HCT116 (cell line): ENCODE measurements around the gene METTL2B.
"Not testable (repeated sequence)": the region's sequence is repeated elsewhere in the genome, so short reads cannot be mapped to it uniquely, and the experiment has no call there.

Experiments used
- JUND ChIP-seq: IDR thresholded peaks from 2 replicates; pipeline ENCODE4 v1.6.1; 2012
- POLR2A ChIP-seq: IDR thresholded peaks from 2 replicates; pipeline ENCODE4 v1.7.0; 2011; ENCODE audit warnings: borderline replicate concordance; ENCODE audit not compliant: insufficient read depth, insufficient read length; ENCODE audit errors: extremely low read depth
- POLR2AphosphoS5 ChIP-seq: IDR thresholded peaks from 2 replicates; pipeline ENCODE4 v1.6.1; 2011; ENCODE audit warnings: mild to moderate bottlenecking, low read depth, low read length, moderate library complexity
- ZNF274 ChIP-seq: fragments of 200-500 bp; sonication (Bioruptor generic); IDR thresholded peaks from 2 replicates; pipeline ENCODE4 v1.6.1; 2014; ENCODE audit warnings: mild to moderate bottlenecking, low read depth, low read length, inconsistent platforms
- TF ChIP-seq, protein P1 (sequence below), 3 experiments: fragments of 200-600 bp in 1 of 3; sonication (generic) in 1 of 3; IDR thresholded peaks in 2 of 3; conservative IDR thresholded peaks in 1 of 3; 2 replicates each; pipeline ENCODE4 v1.5.1; 2012 to 2017; ENCODE audit warnings: low read depth in 2 of 3, low read length in 2 of 3, antibody characterized with exemption in 1 of 3, borderline replicate concordance in 1 of 3, control low read depth in 1 of 3, mild to moderate bottlenecking in 1 of 3, mixed read lengths in 1 of 3, mixed run types in 1 of 3, moderate library complexity in 1 of 3; ENCODE audit not compliant: insufficient read depth in 1 of 3
- TF ChIP-seq, protein P2 (sequence below): IDR thresholded peaks from 2 replicates; pipeline ENCODE4 v1.6.1; 2012

DNA sequence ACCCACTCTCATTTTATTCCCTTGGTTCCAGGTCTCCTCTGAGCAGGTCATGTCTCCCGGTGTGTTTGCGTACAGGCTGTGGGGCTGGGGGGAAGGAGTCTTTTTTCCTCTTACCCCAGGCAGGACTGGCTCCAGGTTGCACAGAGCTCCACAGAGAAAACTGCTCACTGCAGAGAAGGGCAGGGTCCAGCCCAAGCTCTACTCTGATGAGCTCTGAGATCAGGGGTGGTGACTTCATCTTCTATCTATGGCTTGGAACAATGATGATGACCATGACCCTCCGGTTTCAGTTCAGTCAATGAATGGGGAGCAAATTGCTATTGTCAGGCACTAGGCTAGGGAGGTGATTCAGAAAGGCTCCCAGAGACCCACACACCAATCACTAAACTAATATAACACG lies 49.0 kb downstream of the METTL2B start:
- not testable (repeated sequence) for TF ChIP-seq JUND, POLR2A, ZNF274, POLR2AphosphoS5
- TF ChIP-seq, protein P1, sequence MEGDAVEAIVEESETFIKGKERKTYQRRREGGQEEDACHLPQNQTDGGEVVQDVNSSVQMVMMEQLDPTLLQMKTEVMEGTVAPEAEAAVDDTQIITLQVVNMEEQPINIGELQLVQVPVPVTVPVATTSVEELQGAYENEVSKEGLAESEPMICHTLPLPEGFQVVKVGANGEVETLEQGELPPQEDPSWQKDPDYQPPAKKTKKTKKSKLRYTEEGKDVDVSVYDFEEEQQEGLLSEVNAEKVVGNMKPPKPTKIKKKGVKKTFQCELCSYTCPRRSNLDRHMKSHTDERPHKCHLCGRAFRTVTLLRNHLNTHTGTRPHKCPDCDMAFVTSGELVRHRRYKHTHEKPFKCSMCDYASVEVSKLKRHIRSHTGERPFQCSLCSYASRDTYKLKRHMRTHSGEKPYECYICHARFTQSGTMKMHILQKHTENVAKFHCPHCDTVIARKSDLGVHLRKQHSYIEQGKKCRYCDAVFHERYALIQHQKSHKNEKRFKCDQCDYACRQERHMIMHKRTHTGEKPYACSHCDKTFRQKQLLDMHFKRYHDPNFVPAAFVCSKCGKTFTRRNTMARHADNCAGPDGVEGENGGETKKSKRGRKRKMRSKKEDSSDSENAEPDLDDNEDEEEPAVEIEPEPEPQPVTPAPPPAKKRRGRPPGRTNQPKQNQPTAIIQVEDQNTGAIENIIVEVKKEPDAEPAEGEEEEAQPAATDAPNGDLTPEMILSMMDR (IDR thresholded peaks at IDR 0.05 in 2 of 3, conservative IDR thresholded peaks at IDR 0.05 in 1 of 3; ENCODE audit: borderline replicate concordance in 1 of 3, insufficient read depth in 1 of 3, low read depth in 2 of 3, low read length in 2 of 3): not testable (repeated sequence)
- TF ChIP-seq, protein P2, sequence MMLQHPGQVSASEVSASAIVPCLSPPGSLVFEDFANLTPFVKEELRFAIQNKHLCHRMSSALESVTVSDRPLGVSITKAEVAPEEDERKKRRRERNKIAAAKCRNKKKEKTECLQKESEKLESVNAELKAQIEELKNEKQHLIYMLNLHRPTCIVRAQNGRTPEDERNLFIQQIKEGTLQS: not testable (repeated sequence)
